GM18517 (cell line): ENCODE measurements around the gene GOLGA6L7.
"Not testable (repeated sequence)": the region's sequence is repeated elsewhere in the genome, so short reads cannot be mapped to it uniquely, and the experiment has no call there.

Source experiments
- ATAC-seq: cut with Tn5 transposase; IDR thresholded peaks from one replicate; pipeline ENCODE4 v1.9.1; 2021; ENCODE audit warnings: mild to moderate bottlenecking, moderate library complexity; ENCODE audit not compliant: unreplicated experiment

GOLGA6L7 gene

GRCh38 chr15:28884151-28884940 is 35.9 kb upstream of the GOLGA6L7 start:
- ATAC-seq = no peak

DNA sequence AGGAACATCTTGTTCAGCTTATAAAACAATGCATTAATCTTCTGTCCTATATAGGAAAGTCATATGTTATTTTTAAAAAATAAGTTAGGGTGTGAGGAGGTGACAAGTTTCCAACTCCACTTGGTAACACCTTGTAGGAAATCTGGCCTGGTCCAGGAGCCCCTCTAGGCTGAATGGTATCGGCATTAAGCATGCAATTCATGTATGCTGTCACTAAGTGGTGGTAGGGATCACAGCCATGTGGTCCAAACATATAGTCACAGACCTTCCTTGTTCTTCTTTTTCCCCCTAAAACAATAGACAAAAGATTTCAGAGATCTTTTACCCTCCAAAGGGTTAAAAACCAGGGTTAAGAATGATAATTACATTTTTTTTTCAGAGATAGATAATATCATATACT is 33.2 kb upstream of the GOLGA6L7 start:
- ATAC-seq = no peak

DNA sequence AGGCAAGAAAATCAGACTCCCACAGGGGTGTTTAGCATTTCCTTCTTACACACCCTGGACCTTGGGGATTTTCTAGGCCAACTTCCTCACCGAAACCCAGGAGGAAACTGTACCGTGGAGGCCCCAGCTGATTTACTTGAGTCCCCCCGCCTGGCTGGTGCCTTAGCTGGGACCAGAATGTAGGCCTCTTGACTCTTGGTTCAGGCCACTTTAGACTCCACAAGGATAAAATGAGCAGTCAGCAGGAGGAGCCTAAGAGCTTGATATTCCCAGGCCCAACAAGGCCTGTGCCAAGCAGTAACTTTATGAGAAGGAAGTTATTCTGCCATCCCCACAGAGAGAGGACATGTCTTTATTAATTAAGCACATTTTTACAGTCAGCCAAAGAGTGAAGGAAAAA is 32.7 kb upstream of the GOLGA6L7 start:
- no peak for ATAC-seq

GRCh38 chr15:28880680-28881079 is 32.2 kb upstream of the GOLGA6L7 start:
- ATAC-seq = no peak

DNA sequence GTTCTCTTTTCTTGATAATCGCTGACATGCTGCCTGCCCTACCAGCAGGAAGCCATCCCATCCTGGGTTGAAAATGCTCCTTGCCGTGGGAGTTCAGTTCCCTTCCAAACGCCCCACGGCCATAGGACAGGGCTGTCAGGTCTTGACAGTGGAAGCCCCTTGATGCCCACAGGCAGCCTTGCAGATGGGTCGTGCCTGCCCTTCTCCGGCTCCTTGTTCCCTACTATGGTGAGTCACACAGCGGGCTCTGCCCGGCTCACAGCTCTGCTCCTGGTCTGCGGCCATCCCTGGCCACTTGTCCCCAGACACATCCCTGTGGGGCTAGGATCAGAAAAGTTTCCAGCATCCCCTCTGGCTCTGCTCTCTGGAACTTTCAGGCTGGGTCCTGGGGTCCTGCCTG is 31.1 kb upstream of the GOLGA6L7 start:
- no peak for ATAC-seq

GRCh38 chr15:28878209-28878608 is 29.8 kb upstream of the GOLGA6L7 start:
- no peak for ATAC-seq

GRCh38 chr15:28876845-28877185 is 28.4 kb upstream of the GOLGA6L7 start:
- no peak for ATAC-seq

DNA sequence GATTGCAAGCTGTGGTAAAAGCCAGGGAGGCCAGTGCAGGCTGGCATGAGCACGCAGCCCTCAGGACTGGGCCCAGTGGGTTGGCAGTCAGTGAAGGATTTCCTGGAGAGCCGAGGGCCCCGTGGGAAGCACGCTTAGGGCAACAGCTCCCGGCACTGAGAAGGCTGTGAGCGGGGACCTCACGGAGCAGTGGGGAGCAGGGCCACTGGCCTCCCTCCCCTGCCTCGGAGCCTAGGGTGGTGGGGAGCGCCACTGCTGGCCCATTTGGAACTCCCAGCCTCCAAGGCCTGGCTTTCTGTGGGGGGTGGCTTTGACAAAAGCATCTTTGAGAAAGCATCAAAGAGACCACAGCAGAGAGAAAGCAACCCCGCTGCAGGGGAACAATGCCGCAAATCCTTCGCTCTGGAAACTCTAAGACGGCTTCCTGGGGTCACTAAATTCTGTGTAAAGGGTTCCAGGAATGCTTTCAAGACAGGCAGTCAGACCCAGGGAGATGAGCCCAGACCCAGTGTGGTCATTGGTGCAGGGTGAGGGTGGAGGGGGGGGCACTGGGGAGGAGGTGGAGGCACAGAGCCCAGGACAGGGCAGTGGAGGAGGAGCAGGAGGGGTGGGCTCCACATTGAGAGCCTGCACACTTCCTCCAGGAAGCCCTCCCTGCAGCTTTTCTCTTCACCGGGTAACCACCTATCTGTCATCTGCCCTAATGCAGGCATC is 27.8 kb upstream of the GOLGA6L7 start:
- no peak for ATAC-seq

DNA sequence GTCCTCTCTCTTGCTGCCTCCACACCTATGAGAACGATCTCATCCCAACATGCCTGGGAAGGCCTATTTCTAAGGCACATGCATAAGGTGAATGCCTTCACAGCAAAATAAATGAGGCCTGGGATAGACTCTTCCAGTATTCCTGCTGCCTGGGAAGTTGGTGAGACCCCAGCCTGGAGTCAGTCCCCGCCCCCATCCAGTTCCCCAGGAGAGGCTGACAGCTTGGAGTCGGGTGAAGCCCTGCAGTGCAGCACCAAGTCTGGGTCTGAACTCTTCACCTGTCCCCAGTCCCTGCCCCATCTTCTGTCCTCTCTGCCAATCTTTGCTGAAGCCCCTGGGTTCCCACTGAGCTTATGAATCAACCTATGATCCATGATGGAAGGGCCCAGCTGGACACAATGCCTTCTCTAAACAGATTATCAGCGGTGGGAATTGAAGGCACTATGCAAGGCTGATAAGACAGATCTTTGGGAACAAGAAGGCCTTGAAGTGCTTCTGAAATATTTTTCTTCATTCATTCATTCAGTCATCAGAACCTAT is 27.1 kb upstream of the GOLGA6L7 start:
- no peak for ATAC-seq

GRCh38 chr15:28873585-28874190 is 25.2 kb upstream of the GOLGA6L7 start:
- ATAC-seq = no peak

DNA sequence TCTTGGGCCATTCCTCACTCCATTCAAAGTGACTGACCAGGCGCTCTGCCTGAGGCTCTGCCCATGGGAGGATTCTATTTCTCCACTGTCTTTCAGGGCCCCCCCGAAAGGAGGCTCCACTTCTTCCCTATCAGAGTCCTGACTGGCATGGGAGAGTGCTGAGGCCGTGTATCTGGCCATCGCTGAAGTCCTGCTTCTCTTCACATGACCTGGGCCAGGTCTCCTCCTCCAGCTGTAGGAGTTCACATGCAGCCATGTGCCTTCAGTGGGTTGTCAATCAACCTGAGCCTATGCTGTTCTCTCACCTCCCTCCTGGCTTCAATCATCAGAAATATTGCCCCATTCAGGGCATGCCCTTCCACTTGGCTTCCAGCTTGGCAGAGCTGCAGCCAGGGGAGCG is 24.6 kb upstream of the GOLGA6L7 start:
- no peak for ATAC-seq

DNA sequence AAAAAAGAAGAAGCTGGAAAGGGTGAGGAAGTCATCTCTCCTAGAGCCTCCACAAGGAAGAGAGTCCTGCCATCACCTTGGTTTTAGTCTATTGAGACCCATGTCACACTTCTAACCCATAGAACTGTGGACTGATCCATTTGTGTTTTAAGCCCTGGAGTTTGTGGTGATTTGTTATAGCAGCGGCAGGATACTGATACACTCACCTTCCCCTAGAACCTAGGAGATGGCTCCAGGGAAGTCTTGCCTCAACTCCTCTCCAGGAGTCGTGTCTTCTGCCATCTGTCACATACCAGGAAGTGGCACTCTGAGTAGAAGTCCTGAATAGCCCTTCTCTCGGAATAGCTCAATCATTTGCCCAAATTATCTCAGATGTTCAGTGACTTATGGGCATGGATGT is 22.7 kb upstream of the GOLGA6L7 start:
- no peak for ATAC-seq

DNA sequence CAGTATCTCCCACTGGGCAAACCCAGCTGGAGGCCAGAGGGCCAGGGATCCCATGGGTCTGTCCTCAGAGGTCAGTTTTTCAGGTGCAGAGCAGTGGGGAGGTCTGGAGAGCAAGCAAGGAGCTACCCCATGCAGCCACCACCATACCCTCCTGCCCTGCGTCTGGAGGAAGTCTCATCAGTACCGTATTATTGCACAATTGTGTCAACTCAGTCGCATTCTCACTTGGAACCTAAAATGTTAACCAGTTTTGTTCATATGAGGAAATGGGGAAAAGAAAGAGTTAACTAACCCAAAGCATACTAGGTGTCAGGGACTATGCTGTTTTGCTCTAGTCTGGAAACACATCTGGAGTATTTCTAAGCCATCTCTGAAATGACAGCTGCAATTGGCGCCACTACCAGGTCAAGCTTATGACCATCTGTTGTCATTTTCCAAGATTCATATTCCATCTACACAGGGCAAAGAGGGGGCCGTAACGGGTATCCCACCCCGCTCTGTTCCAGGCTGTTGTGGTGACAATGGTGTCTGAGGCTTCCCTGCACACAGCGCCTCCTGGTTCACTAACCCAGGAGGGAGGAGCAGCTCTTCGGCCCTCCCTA is 20.4 kb upstream of the GOLGA6L7 start:
- no peak for ATAC-seq

DNA sequence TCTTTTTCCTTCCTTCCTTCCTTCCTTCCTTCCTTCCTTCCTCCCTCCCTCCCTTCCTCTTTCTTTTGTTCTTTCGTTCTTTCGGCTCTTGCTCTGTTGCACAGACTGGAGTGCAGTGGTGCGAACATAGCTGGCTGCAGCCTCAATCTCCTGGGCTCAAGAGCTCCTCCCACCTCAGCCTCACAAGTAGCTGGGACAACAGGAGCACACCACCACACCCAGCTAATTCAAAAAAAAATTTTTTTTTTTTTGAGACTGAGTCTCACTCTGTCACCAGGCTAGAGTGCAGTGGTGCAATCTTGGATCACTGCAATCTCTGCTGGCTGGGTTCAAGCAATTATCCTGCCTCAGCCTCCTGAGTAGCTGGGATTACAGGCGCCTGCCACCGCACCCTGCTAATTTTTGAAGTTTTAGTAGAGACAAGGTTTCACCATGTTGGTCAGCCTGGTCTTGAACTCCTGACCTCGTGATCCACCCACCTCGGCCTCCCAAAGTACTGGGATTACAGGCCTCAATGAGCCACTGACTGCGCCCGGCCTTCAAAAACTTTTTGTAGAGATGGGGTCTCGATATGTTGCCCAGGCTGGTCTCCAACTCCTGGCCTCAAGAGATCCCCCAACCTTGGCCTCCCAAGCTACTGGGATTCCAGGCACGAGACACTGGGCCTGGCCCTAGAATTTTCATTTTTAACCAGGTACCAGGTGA is 13.3 kb upstream of the GOLGA6L7 start:
- ATAC-seq = not testable (repeated sequence)

DNA sequence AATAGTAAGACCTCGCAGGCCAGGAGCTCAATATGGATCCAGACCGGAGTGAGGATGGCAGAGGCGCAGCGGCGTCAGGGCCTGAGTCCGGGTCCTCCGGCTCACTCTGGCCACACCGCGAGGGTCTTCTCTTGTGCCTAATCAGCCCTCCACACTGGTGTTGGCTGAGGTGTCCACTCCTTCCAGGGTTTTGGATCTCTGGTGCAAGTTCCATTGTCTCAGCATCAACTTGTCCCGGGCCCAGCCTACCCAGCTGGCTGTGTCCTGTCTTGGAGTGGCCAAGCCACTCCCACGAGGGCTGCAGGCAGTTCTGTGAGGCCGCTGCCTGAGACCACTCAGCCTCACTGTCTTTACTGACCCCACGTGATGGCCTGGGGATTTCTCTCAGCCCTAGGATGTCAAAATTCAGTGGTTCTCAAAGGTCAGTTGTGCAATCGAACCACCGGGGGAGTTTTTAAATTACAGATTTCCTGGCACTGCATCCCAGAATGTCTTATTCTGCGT is 12.6 kb upstream of the GOLGA6L7 start:
- no peak for ATAC-seq

DNA sequence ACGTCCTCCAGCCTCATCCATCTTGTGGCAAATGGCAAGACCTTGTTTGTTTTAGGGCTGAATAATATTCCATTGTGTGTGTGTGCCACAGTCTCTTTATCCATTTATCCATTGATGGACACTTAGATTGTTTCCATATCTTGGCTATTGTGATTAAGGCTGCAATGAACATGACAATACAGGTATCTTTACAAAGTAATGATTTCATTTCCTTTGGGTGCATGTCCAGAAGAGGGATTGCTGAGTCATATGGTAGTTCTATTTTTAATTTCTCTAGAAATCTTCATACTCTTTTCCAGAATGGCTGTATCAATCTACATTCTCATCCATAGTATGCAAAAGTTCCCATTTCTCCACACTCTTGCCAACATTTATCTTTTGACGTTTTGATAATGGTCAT is 6.1 kb upstream of the GOLGA6L7 start:
- ATAC-seq = not testable (repeated sequence)

GRCh38 chr15:28853654-28854053 is 5.2 kb upstream of the GOLGA6L7 start:
- ATAC-seq = not testable (repeated sequence)

GRCh38 chr15:28849766-28850165 is 1.3 kb upstream of the GOLGA6L7 start:
- ATAC-seq = not testable (repeated sequence)

- not testable (repeated sequence) for ATAC-seq
Measured at GRCh38 chr15:28849271-28849670, 827 bp upstream of the GOLGA6L7 start.

DNA sequence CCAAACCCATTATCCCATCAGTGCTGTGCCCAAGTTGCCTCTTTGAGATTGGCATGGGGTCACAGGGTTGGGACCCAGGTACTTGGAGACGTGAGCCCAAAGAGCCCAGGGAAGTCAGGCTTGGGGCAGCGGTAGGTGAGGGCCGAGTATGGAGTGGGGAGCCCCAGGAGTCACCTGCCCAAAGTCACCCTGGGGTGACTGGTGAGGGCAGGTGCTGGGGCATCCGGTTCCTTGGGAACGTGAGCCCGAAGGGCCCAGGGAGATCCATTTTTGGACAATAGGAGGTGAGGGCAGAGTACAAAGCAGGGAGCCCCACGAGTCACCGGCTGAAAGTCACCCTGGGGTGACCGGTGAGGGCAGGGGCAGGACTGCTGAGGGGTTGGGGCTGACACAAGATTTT is 485 bp downstream of the GOLGA6L7 start:
- not testable (repeated sequence) for ATAC-seq

DNA sequence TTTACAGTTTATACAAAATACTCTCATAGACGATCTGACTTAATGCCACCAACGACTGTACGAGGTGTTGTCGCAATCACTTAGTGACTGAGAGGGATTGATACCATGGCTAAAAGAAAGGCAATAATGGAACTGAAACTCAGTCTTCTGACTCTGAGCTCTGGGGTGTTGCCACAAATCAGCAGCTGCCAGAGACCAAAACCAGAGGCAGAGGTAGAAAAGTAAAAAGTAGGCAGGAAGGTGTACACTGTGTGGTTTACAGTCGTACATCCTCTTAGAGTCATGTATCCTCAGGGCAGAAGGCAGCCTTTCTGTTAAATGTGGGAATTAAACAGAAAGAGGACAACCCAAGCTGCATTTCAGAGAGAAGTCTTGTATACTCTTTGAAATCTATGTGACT is 1.2 kb downstream of the GOLGA6L7 start:
- not testable (repeated sequence) for ATAC-seq
